ENCODE measurements around the gene TUNAR. TPM values are rescaled to one million over a fixed set of nuclear protein-coding genes. Genes with fewer than 3 reads are reported as not detected.
"Not testable (repeated sequence)": the region's sequence is repeated elsewhere in the genome, so short reads cannot be mapped to it uniquely, and the experiment has no call there.

TUNAR gene
- polyA plus RNA-seq, 1 experiment: not detected

DNA sequence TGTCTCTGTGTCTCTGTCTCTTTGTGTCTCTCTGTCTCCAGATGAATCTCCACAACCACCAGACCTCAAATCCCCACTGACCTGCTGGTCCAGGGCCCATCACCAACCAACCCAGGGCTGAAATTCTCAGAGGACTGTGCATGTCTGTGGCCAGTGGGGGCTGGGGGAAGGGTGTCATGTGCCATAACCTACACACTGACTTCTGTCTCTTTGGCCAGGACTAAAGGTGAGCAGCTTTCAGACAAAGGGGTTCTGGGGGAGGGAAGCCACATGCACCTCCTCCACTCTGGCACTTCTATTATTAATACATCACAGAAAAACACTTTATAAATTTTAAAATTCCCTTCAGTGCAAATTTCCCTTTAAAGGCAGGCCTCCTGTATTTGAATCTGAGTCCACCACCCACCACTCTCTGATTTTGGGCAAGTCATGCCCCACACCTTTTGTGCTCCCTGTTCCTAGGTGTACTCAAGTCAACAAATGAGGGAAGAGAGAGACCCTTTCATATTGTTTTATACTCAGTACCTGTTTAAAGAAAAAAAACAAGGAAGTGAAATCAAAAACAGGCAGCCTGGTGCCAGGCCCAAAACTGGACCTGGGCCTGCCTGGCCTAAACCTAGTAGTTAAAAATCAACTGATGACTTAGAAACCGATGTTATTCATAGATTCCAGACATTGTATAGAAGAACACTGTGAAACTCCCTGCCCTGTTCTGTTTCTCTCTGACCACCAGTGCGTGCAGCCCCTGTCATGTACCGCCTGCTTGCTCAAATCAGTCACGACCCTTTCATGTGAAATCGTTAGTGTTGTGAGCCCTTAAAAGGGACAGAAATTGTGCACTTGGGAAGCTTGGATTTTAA is 80.2 kb downstream of the TUNAR start:
- TF ChIP-seq, protein P1, sequence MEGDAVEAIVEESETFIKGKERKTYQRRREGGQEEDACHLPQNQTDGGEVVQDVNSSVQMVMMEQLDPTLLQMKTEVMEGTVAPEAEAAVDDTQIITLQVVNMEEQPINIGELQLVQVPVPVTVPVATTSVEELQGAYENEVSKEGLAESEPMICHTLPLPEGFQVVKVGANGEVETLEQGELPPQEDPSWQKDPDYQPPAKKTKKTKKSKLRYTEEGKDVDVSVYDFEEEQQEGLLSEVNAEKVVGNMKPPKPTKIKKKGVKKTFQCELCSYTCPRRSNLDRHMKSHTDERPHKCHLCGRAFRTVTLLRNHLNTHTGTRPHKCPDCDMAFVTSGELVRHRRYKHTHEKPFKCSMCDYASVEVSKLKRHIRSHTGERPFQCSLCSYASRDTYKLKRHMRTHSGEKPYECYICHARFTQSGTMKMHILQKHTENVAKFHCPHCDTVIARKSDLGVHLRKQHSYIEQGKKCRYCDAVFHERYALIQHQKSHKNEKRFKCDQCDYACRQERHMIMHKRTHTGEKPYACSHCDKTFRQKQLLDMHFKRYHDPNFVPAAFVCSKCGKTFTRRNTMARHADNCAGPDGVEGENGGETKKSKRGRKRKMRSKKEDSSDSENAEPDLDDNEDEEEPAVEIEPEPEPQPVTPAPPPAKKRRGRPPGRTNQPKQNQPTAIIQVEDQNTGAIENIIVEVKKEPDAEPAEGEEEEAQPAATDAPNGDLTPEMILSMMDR (IDR thresholded peaks at IDR 0.05; ENCODE audit: low read depth, low read length): no peak
- ChIA-PET POLR2A (no interaction called here), CTCF (no interaction called here)
- Histone ChIP-seq H3K27me3 (ENCODE audit: control insufficient read depth, insufficient read depth, low read length) (peaks cover 3% of the 10 kb centered on the region), H3K4me3 (ENCODE audit: low read depth, low read length) (no peak overlapping the region), H3K27ac (ENCODE audit: low read depth, low read length) (no peak overlapping the region), H3K9me3 (ENCODE audit: control insufficient read depth, insufficient read depth, low read length) (no peaks in the 10 kb centered on the region)
- no peak for DNase-seq (ENCODE audit: low read depth, low spot score)

DNA sequence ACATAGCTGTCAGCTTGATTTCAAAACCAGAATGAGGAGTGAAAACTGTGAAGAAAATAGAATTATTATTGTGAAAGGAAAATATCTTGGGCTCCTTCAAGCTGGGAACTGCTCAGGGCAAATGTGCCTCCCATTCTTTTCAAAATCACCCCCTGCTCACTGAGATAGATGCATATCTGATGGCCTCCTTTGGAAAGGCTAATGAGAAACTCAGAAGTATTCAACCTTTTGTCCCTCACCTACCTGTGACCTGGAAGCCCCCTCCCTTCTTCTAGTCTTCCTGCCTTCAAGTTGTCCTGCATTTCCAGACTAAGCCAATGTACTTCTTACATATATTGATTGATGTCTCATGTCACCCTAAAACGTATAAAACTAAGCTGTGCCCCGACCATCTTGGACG is 81.5 kb downstream of the TUNAR start:
- ChIA-PET POLR2A (no interaction called here), CTCF (no interaction called here)
- TF ChIP-seq, protein P1 (IDR thresholded peaks at IDR 0.05; ENCODE audit: low read depth, low read length): no peak
- Histone ChIP-seq H3K27me3 (ENCODE audit: control insufficient read depth, insufficient read depth, low read length) (peaks cover 3% of the 10 kb centered on the region), H3K27ac (ENCODE audit: low read depth, low read length) (no peak overlapping the region), H3K9me3 (ENCODE audit: control insufficient read depth, insufficient read depth, low read length) (no peaks in the 10 kb centered on the region), H3K4me3 (ENCODE audit: low read depth, low read length) (no peak overlapping the region)
- DNase-seq (ENCODE audit: low read depth, low spot score): no peak

DNA sequence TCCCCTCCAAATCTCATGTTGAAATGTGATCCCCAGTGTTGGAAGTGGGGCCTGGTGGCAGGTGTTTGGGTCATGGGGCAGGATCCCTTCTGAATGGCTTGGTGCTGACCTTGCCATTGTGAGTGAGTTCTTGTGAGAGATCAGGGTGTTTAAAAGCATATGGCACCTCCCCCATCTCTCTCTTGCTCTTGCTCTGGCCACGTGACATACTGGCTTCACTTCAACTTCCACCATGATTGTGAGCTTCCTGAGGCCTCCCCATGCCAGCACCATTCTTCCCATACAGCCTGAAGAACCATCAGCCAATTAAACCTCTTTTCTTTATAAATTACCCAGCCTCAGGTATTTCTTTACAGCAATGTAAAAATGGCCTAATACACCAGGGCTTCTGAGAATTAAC is 82.7 kb downstream of the TUNAR start:
- TF ChIP-seq, protein P1 (IDR thresholded peaks at IDR 0.05; ENCODE audit: low read depth, low read length): no peak
- ChIA-PET POLR2A (no interaction called here), CTCF (no interaction called here)
- Histone ChIP-seq H3K4me3 (ENCODE audit: low read depth, low read length) (no peak overlapping the region), H3K9me3 (ENCODE audit: control insufficient read depth, insufficient read depth, low read length) (no peaks in the 10 kb centered on the region), H3K27me3 (ENCODE audit: control insufficient read depth, insufficient read depth, low read length) (peaks cover 3% of the 10 kb centered on the region), H3K27ac (ENCODE audit: low read depth, low read length) (no peak overlapping the region)
- DNase-seq (ENCODE audit: low read depth, low spot score): no peak

- CTCF ChIA-PET: no interaction called here
- POLR2A ChIA-PET: no interaction called here
- no peak for DNase-seq (ENCODE audit: low read depth, low spot score)
- TF ChIP-seq, protein P1 (IDR thresholded peaks at IDR 0.05; ENCODE audit: low read depth, low read length): no peak
- H3K27me3 ChIP-seq (ENCODE audit: control insufficient read depth, insufficient read depth, low read length): peaks cover 2% of the 10 kb centered on the region
- H3K9me3 ChIP-seq (ENCODE audit: control insufficient read depth, insufficient read depth, low read length): no peaks in the 10 kb centered on the region
- H3K4me3 ChIP-seq (ENCODE audit: low read depth, low read length): no peak overlapping the region
- H3K27ac ChIP-seq (ENCODE audit: low read depth, low read length): no peak overlapping the region
Observed at GRCh38 chr14:95961481-95961880, 84.8 kb downstream of the TUNAR start.

DNA sequence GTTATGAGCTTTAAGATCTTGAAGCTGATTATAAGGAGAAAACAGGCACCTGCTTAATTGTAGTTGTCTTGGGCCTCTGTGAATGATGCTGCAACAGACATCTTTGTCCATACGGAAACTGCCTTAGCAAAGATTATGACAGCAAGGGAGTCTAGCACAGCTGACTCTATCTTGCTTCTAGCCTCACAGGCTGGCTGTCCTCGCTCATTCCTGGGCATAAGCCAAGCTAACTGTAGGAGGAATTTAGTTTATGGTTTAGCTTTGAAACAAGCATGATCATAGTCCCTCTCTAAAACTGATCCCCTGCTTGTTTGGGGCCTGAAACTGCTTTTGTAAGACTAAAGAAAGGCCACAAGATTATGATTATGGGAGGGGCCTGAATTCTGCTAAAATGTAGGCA is 88.3 kb downstream of the TUNAR start:
- ChIA-PET CTCF (no interaction called here), POLR2A (no interaction called here)
- H3K27ac ChIP-seq (ENCODE audit: low read depth, low read length): no peak overlapping the region
- H3K4me3 ChIP-seq (ENCODE audit: low read depth, low read length): no peak overlapping the region
- TF ChIP-seq, protein P1 (IDR thresholded peaks at IDR 0.05; ENCODE audit: low read depth, low read length): no peak
- no peaks in the 10 kb centered on the region for H3K27me3 ChIP-seq (ENCODE audit: control insufficient read depth, insufficient read depth, low read length)
- DNase-seq (ENCODE audit: low read depth, low spot score): no peak
- H3K9me3 ChIP-seq (ENCODE audit: control insufficient read depth, insufficient read depth, low read length): no peaks in the 10 kb centered on the region

DNA sequence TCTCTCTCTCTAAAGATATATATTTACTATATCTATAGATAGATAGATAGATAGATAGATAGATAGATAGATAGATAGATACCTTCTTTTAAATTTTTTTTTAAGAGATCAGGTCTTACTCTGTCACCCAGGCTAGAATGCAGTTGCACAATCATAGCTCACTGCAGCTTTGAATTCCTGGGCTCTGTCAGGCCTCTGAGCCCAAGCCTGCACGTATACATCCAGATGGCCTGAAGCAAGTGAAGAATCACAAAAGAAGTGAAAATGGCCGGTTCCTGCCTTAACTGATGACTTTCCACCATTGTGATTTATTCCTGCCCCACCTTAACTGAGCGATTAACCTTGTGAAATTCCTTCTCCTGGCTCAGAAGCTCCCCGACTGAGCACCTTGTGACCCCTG is 91.4 kb downstream of the TUNAR start:
- H3K9me3 ChIP-seq (ENCODE audit: control insufficient read depth, insufficient read depth, low read length); CTCF ChIA-PET; H3K4me3 ChIP-seq (ENCODE audit: low read depth, low read length); H3K27ac ChIP-seq (ENCODE audit: low read depth, low read length); DNase-seq (ENCODE audit: low read depth, low spot score); H3K27me3 ChIP-seq (ENCODE audit: control insufficient read depth, insufficient read depth, low read length); POLR2A ChIA-PET: not testable (repeated sequence)
